SK-N-SH treated with all-trans-retinoic acid at 6 μM for 48 hours (cell line): ENCODE data around the gene HSP90AB1.

ENCODE experiments used
- ARNTL ChIP-seq: fragments of 450-650 bp; formaldehyde crosslinking; IDR thresholded peaks from 2 replicates; pipeline ENCODE4 v1.5.0; 2020; ENCODE audit warnings: low read depth, mild to moderate bottlenecking, moderate library complexity, borderline replicate concordance
- BACH2 ChIP-seq: fragments of 250-450 bp; sonication (Bioruptor Pico); IDR thresholded peaks from 2 replicates; pipeline ENCODE4 v1.9.0; 2021; ENCODE audit warnings: mild to moderate bottlenecking, borderline replicate concordance
- CSDC2 ChIP-seq: fragments of 250-450 bp; sonication (Bioruptor Pico); IDR thresholded peaks from 2 replicates; pipeline ENCODE4 v1.5.0; 2020; ENCODE audit warnings: mild to moderate bottlenecking, moderate library complexity
- GLIS3 ChIP-seq: fragments of 250-450 bp; sonication (Bioruptor Pico); IDR thresholded peaks from 2 replicates; pipeline ENCODE4 v1.5.0; 2020; ENCODE audit warnings: mild to moderate bottlenecking, moderate library complexity
- ISL1 ChIP-seq: fragments of 250-450 bp; sonication (Bioruptor Pico); IDR thresholded peaks from 2 replicates; pipeline ENCODE4 v2.1.2; 2022; ENCODE audit warnings: mild to moderate bottlenecking, moderate library complexity
- PPARA ChIP-seq: fragments of 250-450 bp; sonication (Bioruptor Pico); IDR thresholded peaks from 2 replicates; pipeline ENCODE4 v1.5.0; 2020; ENCODE audit warnings: mild to moderate bottlenecking, borderline replicate concordance
- TSHZ2 ChIP-seq: fragments of 250-450 bp; sonication (Bioruptor Pico); IDR thresholded peaks from 2 replicates; pipeline ENCODE4 v1.5.0; 2020; ENCODE audit warnings: mild to moderate bottlenecking, moderate library complexity
- ZFP3 ChIP-seq: fragments of 250-450 bp; sonication (Bioruptor Pico); IDR thresholded peaks from 2 replicates; pipeline ENCODE4 v1.5.0; 2020; ENCODE audit warnings: mild to moderate bottlenecking, moderate library complexity
- ZFP30 ChIP-seq: fragments of 450-650 bp; formaldehyde crosslinking; IDR thresholded peaks from 2 replicates; pipeline ENCODE4 v1.5.0; 2022; ENCODE audit warnings: mild to moderate bottlenecking, moderate library complexity
- ZNF8 ChIP-seq: fragments of 450-650 bp; formaldehyde crosslinking; IDR thresholded peaks from 2 replicates; pipeline ENCODE4 v1.5.0; 2020; ENCODE audit warnings: mild to moderate bottlenecking, moderate library complexity
- TF ChIP-seq, protein P1 (sequence below): fragments of 250-450 bp; sonication (Bioruptor Pico); IDR thresholded peaks from 2 replicates; pipeline ENCODE4 v1.8.0; 2021; ENCODE audit warnings: low read depth, mild to moderate bottlenecking, moderate library complexity, borderline replicate concordance
- TF ChIP-seq, protein P2 (sequence below): fragments of 250-450 bp; sonication (Bioruptor Pico); IDR thresholded peaks from 2 replicates; pipeline ENCODE4 v1.8.0; 2020; ENCODE audit warnings: mild to moderate bottlenecking, moderate library complexity, borderline replicate concordance
- TF ChIP-seq, protein P3 (sequence below): fragments of 250-450 bp; sonication (Bioruptor Pico); IDR thresholded peaks from 2 replicates; pipeline ENCODE4 v1.5.1; 2020; ENCODE audit warnings: low read depth, mild to moderate bottlenecking, moderate library complexity

GRCh38 chr6:44255871-44256774 lies 9.2 kb downstream of the HSP90AB1 start:
- TF ChIP-seq ZFP30 (CRISPR knock-in tag) (no peak), ZFP3 (CRISPR knock-in tag) (no peak), BACH2 (CRISPR knock-in tag) (no peak), TSHZ2 (CRISPR knock-in tag) (no peak), PPARA (no peak), CSDC2 (CRISPR knock-in tag) (no peak), ISL1 (CRISPR knock-in tag) (no peak), GLIS3 (CRISPR knock-in tag) (no peak), ARNTL (CRISPR knock-in tag) (no peak), ZNF8 (CRISPR knock-in tag) (no peak)
- TF ChIP-seq, protein P1, sequence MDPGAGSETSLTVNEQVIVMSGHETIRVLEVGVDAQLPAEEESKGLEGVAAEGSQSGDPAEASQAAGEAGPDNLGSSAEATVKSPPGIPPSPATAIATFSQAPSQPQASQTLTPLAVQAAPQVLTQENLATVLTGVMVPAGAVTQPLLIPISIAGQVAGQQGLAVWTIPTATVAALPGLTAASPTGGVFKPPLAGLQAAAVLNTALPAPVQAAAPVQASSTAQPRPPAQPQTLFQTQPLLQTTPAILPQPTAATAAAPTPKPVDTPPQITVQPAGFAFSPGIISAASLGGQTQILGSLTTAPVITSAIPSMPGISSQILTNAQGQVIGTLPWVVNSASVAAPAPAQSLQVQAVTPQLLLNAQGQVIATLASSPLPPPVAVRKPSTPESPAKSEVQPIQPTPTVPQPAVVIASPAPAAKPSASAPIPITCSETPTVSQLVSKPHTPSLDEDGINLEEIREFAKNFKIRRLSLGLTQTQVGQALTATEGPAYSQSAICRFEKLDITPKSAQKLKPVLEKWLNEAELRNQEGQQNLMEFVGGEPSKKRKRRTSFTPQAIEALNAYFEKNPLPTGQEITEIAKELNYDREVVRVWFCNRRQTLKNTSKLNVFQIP (CRISPR knock-in tag), result no peak
- TF ChIP-seq, protein P2, sequence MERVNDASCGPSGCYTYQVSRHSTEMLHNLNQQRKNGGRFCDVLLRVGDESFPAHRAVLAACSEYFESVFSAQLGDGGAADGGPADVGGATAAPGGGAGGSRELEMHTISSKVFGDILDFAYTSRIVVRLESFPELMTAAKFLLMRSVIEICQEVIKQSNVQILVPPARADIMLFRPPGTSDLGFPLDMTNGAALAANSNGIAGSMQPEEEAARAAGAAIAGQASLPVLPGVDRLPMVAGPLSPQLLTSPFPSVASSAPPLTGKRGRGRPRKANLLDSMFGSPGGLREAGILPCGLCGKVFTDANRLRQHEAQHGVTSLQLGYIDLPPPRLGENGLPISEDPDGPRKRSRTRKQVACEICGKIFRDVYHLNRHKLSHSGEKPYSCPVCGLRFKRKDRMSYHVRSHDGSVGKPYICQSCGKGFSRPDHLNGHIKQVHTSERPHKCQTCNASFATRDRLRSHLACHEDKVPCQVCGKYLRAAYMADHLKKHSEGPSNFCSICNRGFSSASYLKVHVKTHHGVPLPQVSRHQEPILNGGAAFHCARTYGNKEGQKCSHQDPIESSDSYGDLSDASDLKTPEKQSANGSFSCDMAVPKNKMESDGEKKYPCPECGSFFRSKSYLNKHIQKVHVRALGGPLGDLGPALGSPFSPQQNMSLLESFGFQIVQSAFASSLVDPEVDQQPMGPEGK, result no peak
- TF ChIP-seq, protein P3, sequence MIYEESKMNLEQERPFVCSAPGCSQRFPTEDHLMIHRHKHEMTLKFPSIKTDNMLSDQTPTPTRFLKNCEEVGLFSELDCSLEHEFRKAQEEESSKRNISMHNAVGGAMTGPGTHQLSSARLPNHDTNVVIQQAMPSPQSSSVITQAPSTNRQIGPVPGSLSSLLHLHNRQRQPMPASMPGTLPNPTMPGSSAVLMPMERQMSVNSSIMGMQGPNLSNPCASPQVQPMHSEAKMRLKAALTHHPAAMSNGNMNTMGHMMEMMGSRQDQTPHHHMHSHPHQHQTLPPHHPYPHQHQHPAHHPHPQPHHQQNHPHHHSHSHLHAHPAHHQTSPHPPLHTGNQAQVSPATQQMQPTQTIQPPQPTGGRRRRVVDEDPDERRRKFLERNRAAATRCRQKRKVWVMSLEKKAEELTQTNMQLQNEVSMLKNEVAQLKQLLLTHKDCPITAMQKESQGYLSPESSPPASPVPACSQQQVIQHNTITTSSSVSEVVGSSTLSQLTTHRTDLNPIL (CRISPR knock-in tag), result no peak
